Peyer's patch (tissue), 4 donors: ENCODE measurements around the gene ARAP2.

Source experiments
- POLR2A ChIP-seq, 2 donors: fragments of 450-650 bp; IDR thresholded peaks; one replicate each; pipeline ENCODE4 v1.5.1; 2017; ENCODE audit warnings: antibody characterized with exemption in 2 of 2, mild to moderate bottlenecking in 2 of 2, moderate library complexity in 2 of 2
- TF ChIP-seq, protein P1 (sequence below), 6 experiments: fragments of 450-650 bp in 4 of 6; fragments of 200-600 bp in 2 of 6; sonication (generic) in 1 of 6; IDR thresholded peaks; one replicate each; pipeline ENCODE4 v1.5.1; 2017 to 2019; ENCODE audit warnings: antibody characterized with exemption in 6 of 6, mild to moderate bottlenecking in 3 of 6, moderate library complexity in 1 of 6

GRCh38 chr4:36133658-36134057, 110.7 kb downstream of the ARAP2 start:
- TF ChIP-seq, protein P1, sequence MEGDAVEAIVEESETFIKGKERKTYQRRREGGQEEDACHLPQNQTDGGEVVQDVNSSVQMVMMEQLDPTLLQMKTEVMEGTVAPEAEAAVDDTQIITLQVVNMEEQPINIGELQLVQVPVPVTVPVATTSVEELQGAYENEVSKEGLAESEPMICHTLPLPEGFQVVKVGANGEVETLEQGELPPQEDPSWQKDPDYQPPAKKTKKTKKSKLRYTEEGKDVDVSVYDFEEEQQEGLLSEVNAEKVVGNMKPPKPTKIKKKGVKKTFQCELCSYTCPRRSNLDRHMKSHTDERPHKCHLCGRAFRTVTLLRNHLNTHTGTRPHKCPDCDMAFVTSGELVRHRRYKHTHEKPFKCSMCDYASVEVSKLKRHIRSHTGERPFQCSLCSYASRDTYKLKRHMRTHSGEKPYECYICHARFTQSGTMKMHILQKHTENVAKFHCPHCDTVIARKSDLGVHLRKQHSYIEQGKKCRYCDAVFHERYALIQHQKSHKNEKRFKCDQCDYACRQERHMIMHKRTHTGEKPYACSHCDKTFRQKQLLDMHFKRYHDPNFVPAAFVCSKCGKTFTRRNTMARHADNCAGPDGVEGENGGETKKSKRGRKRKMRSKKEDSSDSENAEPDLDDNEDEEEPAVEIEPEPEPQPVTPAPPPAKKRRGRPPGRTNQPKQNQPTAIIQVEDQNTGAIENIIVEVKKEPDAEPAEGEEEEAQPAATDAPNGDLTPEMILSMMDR (IDR thresholded peaks at IDR 0.05), result no peak
- no peak for TF ChIP-seq POLR2A (IDR thresholded peaks at IDR 0.05)
